ENCODE results near the gene SHMT2.

SHMT2 gene

GRCh38 chr12:57216921-57217879, 12.3 kb upstream of the SHMT2 start:
- H3K9me3 ChIP-seq (ENCODE audit: control insufficient read depth, low read length): no peaks in the 10 kb centered on the region
- H2AFZ ChIP-seq: peak overlapping the region; percentile 51
- H3K4me1 ChIP-seq: peaks cover 7% of the 10 kb centered on the region
- H3K4me3 ChIP-seq (ENCODE audit: low read depth, low read length): peak overlapping the region; percentile 13
- H3K27me3 ChIP-seq (ENCODE audit: control insufficient read depth, insufficient read depth, low read length): peaks cover 13% of the 10 kb centered on the region
- H3K27ac ChIP-seq: no peak overlapping the region
- H3K79me2 ChIP-seq: no peaks in the 10 kb centered on the region
- H3K4me2 ChIP-seq (ENCODE audit: low read length): peak overlapping the region; percentile 67
- TF ChIP-seq, protein P1, sequence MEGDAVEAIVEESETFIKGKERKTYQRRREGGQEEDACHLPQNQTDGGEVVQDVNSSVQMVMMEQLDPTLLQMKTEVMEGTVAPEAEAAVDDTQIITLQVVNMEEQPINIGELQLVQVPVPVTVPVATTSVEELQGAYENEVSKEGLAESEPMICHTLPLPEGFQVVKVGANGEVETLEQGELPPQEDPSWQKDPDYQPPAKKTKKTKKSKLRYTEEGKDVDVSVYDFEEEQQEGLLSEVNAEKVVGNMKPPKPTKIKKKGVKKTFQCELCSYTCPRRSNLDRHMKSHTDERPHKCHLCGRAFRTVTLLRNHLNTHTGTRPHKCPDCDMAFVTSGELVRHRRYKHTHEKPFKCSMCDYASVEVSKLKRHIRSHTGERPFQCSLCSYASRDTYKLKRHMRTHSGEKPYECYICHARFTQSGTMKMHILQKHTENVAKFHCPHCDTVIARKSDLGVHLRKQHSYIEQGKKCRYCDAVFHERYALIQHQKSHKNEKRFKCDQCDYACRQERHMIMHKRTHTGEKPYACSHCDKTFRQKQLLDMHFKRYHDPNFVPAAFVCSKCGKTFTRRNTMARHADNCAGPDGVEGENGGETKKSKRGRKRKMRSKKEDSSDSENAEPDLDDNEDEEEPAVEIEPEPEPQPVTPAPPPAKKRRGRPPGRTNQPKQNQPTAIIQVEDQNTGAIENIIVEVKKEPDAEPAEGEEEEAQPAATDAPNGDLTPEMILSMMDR (IDR thresholded peaks at IDR 0.05): no peak
- H3K36me3 ChIP-seq (ENCODE audit: control insufficient read depth, insufficient read depth, low read length): no peaks in the 10 kb centered on the region
- H3K9ac ChIP-seq: no peak overlapping the region

- Histone ChIP-seq H3K4me1 (peaks cover 7% of the 10 kb centered on the region), H3K27me3 (ENCODE audit: control insufficient read depth, insufficient read depth, low read length) (peaks cover 13% of the 10 kb centered on the region), H3K4me3 (ENCODE audit: low read depth, low read length) (no peak overlapping the region), H3K9ac (no peak overlapping the region), H2AFZ (no peak overlapping the region), H3K9me3 (ENCODE audit: control insufficient read depth, low read length) (no peaks in the 10 kb centered on the region), H3K79me2 (no peaks in the 10 kb centered on the region), H3K27ac (no peak overlapping the region), H3K4me2 (ENCODE audit: low read length) (no peak overlapping the region), H3K36me3 (ENCODE audit: control insufficient read depth, insufficient read depth, low read length) (no peaks in the 10 kb centered on the region)
- TF ChIP-seq, protein P1 (IDR thresholded peaks at IDR 0.05): no peak
Observed at GRCh38 chr12:57218030-57218853, 11.3 kb upstream of the SHMT2 start.

DNA sequence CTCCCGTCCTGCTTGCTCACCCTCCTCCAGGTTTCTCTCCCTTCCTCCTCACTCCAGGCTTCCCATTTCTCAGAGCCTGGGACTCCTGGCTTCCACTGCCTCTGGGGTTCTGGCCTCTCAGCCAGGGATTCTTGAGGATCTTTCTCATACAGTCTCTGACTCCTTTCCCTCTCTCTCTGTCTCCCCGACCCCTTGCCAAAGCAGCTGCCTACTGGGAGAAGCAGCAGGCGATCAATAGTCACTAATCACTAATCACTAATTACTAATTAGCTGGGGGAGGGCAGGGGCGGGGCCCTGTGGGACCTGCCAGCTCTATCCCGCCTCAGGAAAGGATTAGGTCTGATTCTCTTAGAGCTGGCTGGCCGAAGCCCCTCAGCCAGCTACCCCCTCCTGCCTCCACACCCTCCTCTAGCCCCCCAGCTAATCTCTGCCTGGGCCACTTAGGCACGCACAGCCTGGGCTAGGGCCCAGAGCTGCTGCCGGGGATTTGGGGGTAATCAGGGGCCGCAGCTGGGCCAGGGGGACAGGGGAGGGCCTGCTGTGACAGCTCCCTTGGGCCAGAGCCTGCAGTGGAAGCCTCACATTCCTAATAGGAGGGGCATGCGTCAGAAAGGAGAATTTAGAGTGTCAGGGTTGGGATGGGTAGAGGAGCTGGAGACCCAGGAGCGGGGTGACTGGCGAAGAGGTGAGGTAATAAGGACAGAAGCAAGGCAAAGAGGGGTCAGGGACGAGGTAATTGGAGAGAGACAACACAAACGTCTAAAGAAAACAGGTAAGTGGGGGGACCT, 10.1 kb upstream of the SHMT2 start:
- Histone ChIP-seq H3K9me3 (ENCODE audit: control insufficient read depth, low read length) (no peaks in the 10 kb centered on the region), H3K4me2 (ENCODE audit: low read length) (no peak overlapping the region), H3K79me2 (no peaks in the 10 kb centered on the region), H2AFZ (no peak overlapping the region), H3K4me3 (ENCODE audit: low read depth, low read length) (no peak overlapping the region), H3K36me3 (ENCODE audit: control insufficient read depth, insufficient read depth, low read length) (no peaks in the 10 kb centered on the region), H3K27ac (no peak overlapping the region), H3K9ac (no peak overlapping the region), H3K4me1 (peaks cover 4% of the 10 kb centered on the region), H3K27me3 (ENCODE audit: control insufficient read depth, insufficient read depth, low read length) (peaks cover 19% of the 10 kb centered on the region)
- TF ChIP-seq, protein P1 (IDR thresholded peaks at IDR 0.05): no peak

GRCh38 chr12:57219993-57220754, 9.3 kb upstream of the SHMT2 start:
- no peak overlapping the region for H3K9ac ChIP-seq
- no peak overlapping the region for H3K4me2 ChIP-seq (ENCODE audit: low read length)
- no peaks in the 10 kb centered on the region for H3K79me2 ChIP-seq
- no peak overlapping the region for H2AFZ ChIP-seq
- no peaks in the 10 kb centered on the region for H3K9me3 ChIP-seq (ENCODE audit: control insufficient read depth, low read length)
- H3K27ac ChIP-seq: no peak overlapping the region
- H3K4me1 ChIP-seq: peaks cover 4% of the 10 kb centered on the region
- H3K4me3 ChIP-seq (ENCODE audit: low read depth, low read length): no peak overlapping the region
- peaks cover 17% of the 10 kb centered on the region for H3K27me3 ChIP-seq (ENCODE audit: control insufficient read depth, insufficient read depth, low read length)
- TF ChIP-seq, protein P1 (IDR thresholded peaks at IDR 0.05): no peak
- no peaks in the 10 kb centered on the region for H3K36me3 ChIP-seq (ENCODE audit: control insufficient read depth, insufficient read depth, low read length)

Data from parathyroid adenoma (tissue), 2 donors.